B cell (primary cell): ENCODE results near the gene SLF2. TPM values are rescaled to one million over a fixed set of nuclear protein-coding genes. Genes with fewer than 3 reads are reported as not detected.

Experiments used
- ATAC-seq: fragments of 200-7000 bp; cut with Tn5 transposase; one replicate; pipeline ENCODE4 v1.10.0; 2021; ENCODE audit warnings: low read depth, mild to moderate bottlenecking, moderate number of reproducible peaks, moderate library complexity
- CTCF ChIA-PET: fragments of 350-600 bp; sonication (Branson Sonifier 250); formaldehyde crosslinking; loops from one replicate; lab custom pipeline; 2021; ENCODE audit warnings: antibody characterized with exemption, inconsistent platforms; lab: Charles Lee
- POLR2A ChIA-PET: fragments of 350-600 bp; sonication (Branson Sonifier 250); formaldehyde crosslinking; loops from one replicate; lab custom pipeline; 2021; ENCODE audit warnings: antibody characterized with exemption; lab: Charles Lee
- DNase-seq: peaks from one replicate; pipeline ENCODE4 v3.0.0; 2013
- H2AFZ ChIP-seq: 2 replicates; pipeline ENCODE4 v1.6.1; 2012; ENCODE audit warnings: mild to moderate bottlenecking, low read depth, low read length; ENCODE audit not compliant: insufficient read depth, poor library complexity, severe bottlenecking
- H3K27ac ChIP-seq, 2 donors: 1 replicate in 1 of 2; 2 replicates in 1 of 2; pipeline ENCODE4 v1.5.1; 2012 to 2013; ENCODE audit warnings: low read length in 2 of 2, mild to moderate bottlenecking in 2 of 2, moderate library complexity in 1 of 2
- H3K27me3 ChIP-seq, 4 experiments: fragments of 200-600 bp in 1 of 4; sonication (generic) in 1 of 4; replicated peaks in 1 of 4; 1 replicate in 2 of 4; 2 replicates in 2 of 4; pipeline versions ENCODE4 v1.6.1 to v1.7.0; 2013 to 2016; ENCODE audit warnings: low read length in 3 of 4, mild to moderate bottlenecking in 2 of 4, mixed read lengths in 1 of 4, moderate library complexity in 1 of 4; ENCODE audit not compliant: insufficient read depth in 4 of 4, control insufficient read depth in 3 of 4; ENCODE audit errors: control extremely low read depth in 1 of 4
- H3K36me3 ChIP-seq, 2 experiments: replicated peaks in 1 of 2; 1 replicate in 1 of 2; 2 replicates in 1 of 2; pipeline versions ENCODE4 v1.6.1 to v1.7.1; 2013; ENCODE audit warnings: low read length in 1 of 2; ENCODE audit not compliant: insufficient read depth in 2 of 2, control insufficient read depth in 1 of 2; ENCODE audit errors: control extremely low read depth in 1 of 2, extremely low read depth in 1 of 2
- H3K4me1 ChIP-seq, 2 donors: fragments of 200-600 bp in 1 of 2; sonication (generic) in 1 of 2; 1 replicate in 1 of 2; 2 replicates in 1 of 2; pipeline versions ENCODE4 v1.5.1 to v1.6.1; 2013 to 2017; ENCODE audit warnings: low read length in 2 of 2; ENCODE audit not compliant: control insufficient read depth in 2 of 2, insufficient read depth in 2 of 2
- H3K4me2 ChIP-seq: replicated peaks from 2 replicates; pipeline ENCODE3; 2012; ENCODE audit warnings: mild to moderate bottlenecking, low read depth, low read length; ENCODE audit not compliant: poor library complexity, severe bottlenecking
- H3K4me3 ChIP-seq, 5 experiments: fragments of 200-600 bp in 1 of 5; sonication (generic) in 1 of 5; 1 replicate in 3 of 5; 2 replicates in 2 of 5; pipeline versions ENCODE4 v1.5.1 to v1.7.0; 2011 to 2016; ENCODE audit warnings: low read length in 4 of 5, mild to moderate bottlenecking in 4 of 5, low read depth in 2 of 5, control low read depth in 1 of 5, moderate library complexity in 1 of 5; ENCODE audit not compliant: insufficient read depth in 1 of 5; ENCODE audit errors: control extremely low read depth in 1 of 5, extremely low read depth in 1 of 5
- H3K79me2 ChIP-seq: fragments of 200-600 bp; sonication (generic); one replicate; pipeline ENCODE4 v1.6.0; 2016; ENCODE audit warnings: low read length; ENCODE audit not compliant: control insufficient read depth, insufficient read depth
- H3K9ac ChIP-seq: fragments of 200-600 bp; sonication (generic); 2 replicates; pipeline ENCODE4 v1.6.1; 2017; ENCODE audit warnings: mild to moderate bottlenecking, low read length, moderate library complexity
- H3K9me3 ChIP-seq, 3 donors: one replicate each; pipeline versions ENCODE4 v1.6.1 to v1.7.1; 2013; ENCODE audit warnings: low read length in 2 of 3; ENCODE audit not compliant: control insufficient read depth in 2 of 3, insufficient read depth in 1 of 3; ENCODE audit errors: control extremely low read depth in 1 of 3
- H4K20me1 ChIP-seq: 2 replicates; pipeline ENCODE4 v1.6.0; 2012; ENCODE audit warnings: mild to moderate bottlenecking, low read length; ENCODE audit not compliant: insufficient read depth, control insufficient read depth, poor library complexity, severe bottlenecking
- H3K27ac Mint-ChIP-seq: one replicate; pipeline ENCODE4 v1.8.0; 2021; ENCODE audit warnings: mixed read lengths
- H3K27me3 Mint-ChIP-seq: one replicate; pipeline ENCODE4 v1.8.0; 2021; ENCODE audit warnings: mixed read lengths
- H3K4me1 Mint-ChIP-seq: one replicate; pipeline ENCODE4 v1.8.0; 2021; ENCODE audit warnings: mixed read lengths
- H3K4me3 Mint-ChIP-seq: one replicate; pipeline ENCODE4 v1.8.0; 2021; ENCODE audit warnings: mixed read lengths
- H3K9me3 Mint-ChIP-seq: one replicate; pipeline ENCODE4 v1.8.0; 2022; ENCODE audit warnings: mixed read lengths; ENCODE audit not compliant: insufficient read depth
- EZH2 ChIP-seq: IDR thresholded peaks from 2 replicates; pipeline ENCODE4 v1.6.1; 2012; ENCODE audit warnings: borderline replicate concordance, low read depth, mild to moderate bottlenecking, moderate library complexity, low read length; ENCODE audit not compliant: insufficient read depth, poor library complexity, severe bottlenecking
- WGBS: methylation state at CpG from one replicate; pipeline ENCODE4 v1.1.5; 2013; ENCODE audit warnings: missing lambda C conversion rate; ENCODE audit not compliant: insufficient coverage; 5-methylcytosine and 5-hydroxymethylcytosine counted together
- intact Hi-C: fragments of 100-400 bp; cut with micrococcal nuclease; formaldehyde crosslinking; loops from one replicate; pipeline ENCODE4 v1.10.0; 2022
- polyA plus RNA-seq: library from polyadenylated mRNA; depleted of rRNA; stranded (reverse); fragments of >200 nt; gene quantifications from 2 replicates; pipeline ENCODE4 v1.2.3, GENCODE V29; 2012
- total RNA-seq, 2 donors: library from RNA; stranded (reverse); fragments of 120-200 nt in 1 of 2; gene quantifications; 1 replicate in 1 of 2; 2 replicates in 1 of 2; pipeline versions ENCODE4 v1.2.3 to v1.2.4, GENCODE V29; 2013 to 2022
- TF ChIP-seq, protein P1 (sequence below): fragments of 200-600 bp; IDR thresholded peaks from one replicate; pipeline ENCODE4 v1.8.0; 2022; ENCODE audit warnings: antibody characterized with exemption, mild to moderate bottlenecking

The SLF2 gene
- total and polyA plus RNA-seq, 2 donors (not counting 1 experiment from before 2014, with no cell fraction given), result 11.8 to 65.6 TPM

DNA sequence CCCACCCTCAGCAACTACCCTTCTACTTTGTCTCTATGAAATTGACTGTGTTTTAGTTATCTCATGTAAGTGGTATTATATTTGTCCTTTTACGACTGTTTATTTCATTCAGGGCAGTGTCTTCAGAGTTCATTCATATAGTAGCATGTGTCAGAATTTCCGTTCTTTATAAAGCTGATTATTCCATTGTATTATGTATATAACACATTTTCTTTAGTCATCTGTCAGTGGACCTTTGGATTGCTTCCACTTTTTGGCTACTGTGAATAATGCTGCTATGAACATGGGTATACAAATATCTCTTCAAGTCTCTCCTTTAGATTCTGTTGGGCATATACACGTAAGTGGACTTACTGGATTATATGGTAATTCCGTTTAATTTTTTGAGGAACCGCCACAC lies 14.5 kb downstream of the SLF2 start:
- H3K27me3 Mint-ChIP-seq, result no peaks in the 10 kb centered on the region
- H3K36me3 ChIP-seq, result peaks cover 30 to 88% of the 10 kb centered on the region in 2 experiments
- H3K4me3 Mint-ChIP-seq, result no peak overlapping the region
- intact Hi-C loops, result no loop called here
- H3K4me1 Mint-ChIP-seq, result no peaks in the 10 kb centered on the region
- DNase-seq, result no peak
- H2AFZ ChIP-seq, result no peak overlapping the region
- TF ChIP-seq EZH2, result no peak
- TF ChIP-seq, protein P1, sequence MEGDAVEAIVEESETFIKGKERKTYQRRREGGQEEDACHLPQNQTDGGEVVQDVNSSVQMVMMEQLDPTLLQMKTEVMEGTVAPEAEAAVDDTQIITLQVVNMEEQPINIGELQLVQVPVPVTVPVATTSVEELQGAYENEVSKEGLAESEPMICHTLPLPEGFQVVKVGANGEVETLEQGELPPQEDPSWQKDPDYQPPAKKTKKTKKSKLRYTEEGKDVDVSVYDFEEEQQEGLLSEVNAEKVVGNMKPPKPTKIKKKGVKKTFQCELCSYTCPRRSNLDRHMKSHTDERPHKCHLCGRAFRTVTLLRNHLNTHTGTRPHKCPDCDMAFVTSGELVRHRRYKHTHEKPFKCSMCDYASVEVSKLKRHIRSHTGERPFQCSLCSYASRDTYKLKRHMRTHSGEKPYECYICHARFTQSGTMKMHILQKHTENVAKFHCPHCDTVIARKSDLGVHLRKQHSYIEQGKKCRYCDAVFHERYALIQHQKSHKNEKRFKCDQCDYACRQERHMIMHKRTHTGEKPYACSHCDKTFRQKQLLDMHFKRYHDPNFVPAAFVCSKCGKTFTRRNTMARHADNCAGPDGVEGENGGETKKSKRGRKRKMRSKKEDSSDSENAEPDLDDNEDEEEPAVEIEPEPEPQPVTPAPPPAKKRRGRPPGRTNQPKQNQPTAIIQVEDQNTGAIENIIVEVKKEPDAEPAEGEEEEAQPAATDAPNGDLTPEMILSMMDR, result no peak
- no CpG with 5 or more reads among the region's 5 CpGs for WGBS
- no peaks in the 10 kb centered on the region for H3K4me1 ChIP-seq
- H3K9me3 ChIP-seq, result no peaks in the 10 kb centered on the region
- no peak overlapping the region for H3K27ac ChIP-seq
- no peaks in the 10 kb centered on the region for H3K9me3 Mint-ChIP-seq
- ChIA-PET POLR2A (no interaction called here), CTCF (no interaction called here)
- peaks cover 6% of the 10 kb centered on the region for H4K20me1 ChIP-seq
- H3K27me3 ChIP-seq, result no peaks in the 10 kb centered on the region
- no peak overlapping the region for H3K4me2 ChIP-seq
- no peak overlapping the region for H3K9ac ChIP-seq
- peaks cover 9% of the 10 kb centered on the region for H3K79me2 ChIP-seq
- ATAC-seq, result no peak
- H3K27ac Mint-ChIP-seq, result no peak overlapping the region
- H3K4me3 ChIP-seq, result no peak overlapping the region

DNA sequence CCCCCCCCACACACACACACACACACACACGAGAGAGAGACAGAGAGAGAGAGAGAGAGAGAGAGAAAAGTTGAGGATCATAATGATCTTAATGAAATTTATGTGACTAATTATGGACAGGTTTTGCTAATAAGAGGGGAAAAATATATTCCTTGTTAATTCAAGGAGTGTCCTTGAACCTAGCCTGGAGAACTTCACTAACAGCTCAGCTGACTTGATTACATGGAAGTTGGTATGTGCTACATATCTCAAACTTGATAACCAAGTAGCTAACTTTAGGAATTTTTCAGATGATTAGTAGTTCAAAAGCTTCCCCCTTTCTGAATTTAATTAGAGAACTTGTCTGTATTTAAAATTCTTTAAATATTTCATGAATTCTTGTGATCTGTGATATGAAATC lies 15.3 kb downstream of the SLF2 start:
- Histone ChIP-seq H3K4me1 (no peaks in the 10 kb centered on the region), H3K9ac (no peak overlapping the region), H3K4me3 (no peak overlapping the region), H3K9me3 (no peaks in the 10 kb centered on the region), H4K20me1 (peaks cover 6% of the 10 kb centered on the region), H3K36me3 (peaks cover 31 to 83% of the 10 kb centered on the region in 2 experiments), H3K27me3 (no peaks in the 10 kb centered on the region), H3K79me2 (peaks cover 5% of the 10 kb centered on the region), H2AFZ (no peak overlapping the region), H3K4me2 (no peak overlapping the region), H3K27ac (no peak overlapping the region)
- WGBS, result no CpG with 5 or more reads among the region's 1 CpG
- Mint-ChIP-seq H3K4me3 (no peak overlapping the region), H3K27ac (no peak overlapping the region), H3K9me3 (no peaks in the 10 kb centered on the region), H3K27me3 (no peaks in the 10 kb centered on the region), H3K4me1 (no peaks in the 10 kb centered on the region)
- TF ChIP-seq, protein P1, result no peak
- no peak for TF ChIP-seq EZH2
- CTCF ChIA-PET, result no interaction called here
- POLR2A ChIA-PET, result no interaction called here
- DNase-seq (no peak), ATAC-seq (no peak)
- intact Hi-C loops, result no loop called here
